Activated CD4-positive, alpha-beta T cell treated with anti-CD3 and anti-CD28 coated beads for 36 hours (primary cell): Measurements from ENCODE around the gene TAP1. TPM values are rescaled to one million over a fixed set of nuclear protein-coding genes. Genes with fewer than 3 reads are reported as not detected.
"Not testable (repeated sequence)": the region's sequence is repeated elsewhere in the genome, so short reads cannot be mapped to it uniquely, and the experiment has no call there.

Source experiments
- ATAC-seq: fragments of 200-7000 bp; cut with Tn5 transposase; one replicate; pipeline ENCODE4 v1.10.0; 2021; ENCODE audit warnings: mild to moderate bottlenecking, moderate library complexity
- CTCF ChIA-PET: fragments of 350-600 bp; sonication (Branson Sonifier 250); formaldehyde crosslinking; loops from one replicate; lab custom pipeline; 2021; ENCODE audit warnings: antibody characterized with exemption; lab: Charles Lee
- POLR2A ChIA-PET: fragments of 350-600 bp; sonication (Branson Sonifier 250); formaldehyde crosslinking; loops from one replicate; lab custom pipeline; 2021; ENCODE audit warnings: antibody characterized with exemption, inconsistent platforms; lab: Charles Lee
- DNase-seq: peaks from one replicate; pipeline ENCODE4 v3.0.0-alpha.2; 2020
- H3K27ac Mint-ChIP-seq: one replicate; pipeline ENCODE4 v1.8.0; 2021; ENCODE audit warnings: mixed read lengths
- H3K27me3 Mint-ChIP-seq: one replicate; pipeline ENCODE4 v1.8.0; 2021; ENCODE audit warnings: mixed read lengths
- H3K36me3 Mint-ChIP-seq: one replicate; pipeline ENCODE4 v1.8.0; 2021; ENCODE audit warnings: low read depth, mixed read lengths
- H3K4me1 Mint-ChIP-seq: one replicate; pipeline ENCODE4 v1.8.0; 2021; ENCODE audit warnings: mixed read lengths
- H3K4me3 Mint-ChIP-seq: one replicate; pipeline ENCODE4 v1.8.0; 2021; ENCODE audit warnings: mild to moderate bottlenecking, moderate library complexity, mixed read lengths
- H3K9me3 Mint-ChIP-seq: one replicate; pipeline ENCODE4 v1.8.0; 2021; ENCODE audit warnings: low read depth, mixed read lengths
- intact Hi-C, 2 experiments: fragments of 100-400 bp; cut with DNase I in 1 of 2; cut with micrococcal nuclease in 1 of 2; formaldehyde crosslinking; loops; one replicate each; pipeline versions ENCODE4 v1.14.2 to v1.15.1; 2022 to 2024; cut with DNase I, micrococcal nuclease
- total RNA-seq, 2 experiments: library from RNA; stranded (reverse); gene quantifications; one replicate each; pipeline ENCODE4 v1.2.3, GENCODE V29; 2021

The TAP1 gene
- total RNA-seq, 2 experiments from 2014 or later = 191 to 255 TPM

- no peaks in the 10 kb centered on the region for H3K9me3 Mint-ChIP-seq
- intact Hi-C loops = loop anchor here (1.0 to 2.0 kb wide), 4 partner anchors 67 to 99 kb away; partner anchors contain the start of gene HLA-DMA (in 2 of the 2)
- no peaks in the 10 kb centered on the region for H3K36me3 Mint-ChIP-seq
- no peak overlapping the region for H3K4me3 Mint-ChIP-seq
- DNase-seq = no peak
- H3K27ac Mint-ChIP-seq = no peak overlapping the region
- ChIA-PET CTCF (interaction anchor here (0.5 to 7.1 kb wide), 27 partner anchors 8 to 1004 kb away, joined by 3 to 115 read pairs (median 5); partner anchors contain the start of genes HLA-DMA, HLA-DMB and TAP2), POLR2A (no interaction called here)
- H3K4me1 Mint-ChIP-seq = peaks cover 10% of the 10 kb centered on the region
- H3K27me3 Mint-ChIP-seq = no peaks in the 10 kb centered on the region
- peak; percentile 55 for ATAC-seq
These were observed 32.3 kb upstream of the TAP1 start for GRCh38 chr6:32885698-32886286.

- H3K4me3 Mint-ChIP-seq = no peak overlapping the region
- peaks cover 10% of the 10 kb centered on the region for H3K4me1 Mint-ChIP-seq
- ChIA-PET CTCF (interaction anchor here (0.8 to 7.1 kb wide), 4 partner anchors 12 to 102 kb away, joined by 3 to 115 read pairs (median 6); no protein-coding TSS in a partner anchor), POLR2A (interaction anchor here (0.6 kb wide), 1 partner anchor 47 kb away, joined by 3 read pairs; no protein-coding TSS in a partner anchor)
- H3K36me3 Mint-ChIP-seq = peaks cover 6% of the 10 kb centered on the region
- intact Hi-C loops = loop anchor here in 1 of 2 experiments (2.0 kb wide), 1 partner anchor 69 kb away; the partner anchor contains the start of gene HLA-DMA
- no peak overlapping the region for H3K27ac Mint-ChIP-seq
- H3K27me3 Mint-ChIP-seq = peaks cover 3% of the 10 kb centered on the region
- DNase-seq = no peak
- no peaks in the 10 kb centered on the region for H3K9me3 Mint-ChIP-seq
- no peak for ATAC-seq
These were observed 30.3 kb upstream of the TAP1 start for GRCh38 chr6:32883789-32884188.

GRCh38 chr6:32882879-32883250, 29.4 kb upstream of the TAP1 start:
- Mint-ChIP-seq H3K27ac (no peak overlapping the region), H3K27me3 (peaks cover 3% of the 10 kb centered on the region), H3K9me3 (no peaks in the 10 kb centered on the region), H3K4me3 (no peak overlapping the region), H3K36me3 (peaks cover 6% of the 10 kb centered on the region), H3K4me1 (peaks cover 10% of the 10 kb centered on the region)
- ATAC-seq (peak; percentile 76), DNase-seq (no peak)
- ChIA-PET CTCF (interaction anchor here (0.6 to 7.1 kb wide), 8 partner anchors 10 to 103 kb away, joined by 3 to 115 read pairs (median 4); no protein-coding TSS in a partner anchor), POLR2A (interaction anchor here (0.6 to 1.0 kb wide), 2 partner anchors 48 to 89 kb away, joined by 3 read pairs; no protein-coding TSS in a partner anchor)
- intact Hi-C loops = no loop called here

GRCh38 chr6:32880962-32881361, 27.5 kb upstream of the TAP1 start:
- intact Hi-C loops, H3K9me3 Mint-ChIP-seq, POLR2A ChIA-PET, H3K36me3 Mint-ChIP-seq, ATAC-seq, DNase-seq, H3K4me3 Mint-ChIP-seq, H3K27me3 Mint-ChIP-seq, H3K27ac Mint-ChIP-seq: not testable (repeated sequence)
- CTCF ChIA-PET = interaction anchor here (0.6 to 2.3 kb wide), 7 partner anchors 9 to 104 kb away, joined by 3 to 10 read pairs (median 5); partner anchors contain the start of gene TAP2
- H3K4me1 Mint-ChIP-seq = peaks cover 15% of the 10 kb centered on the region

- H3K27me3 Mint-ChIP-seq = peaks cover 5% of the 10 kb centered on the region
- DNase-seq = no peak
- H3K36me3 Mint-ChIP-seq = peaks cover 6% of the 10 kb centered on the region
- H3K9me3 Mint-ChIP-seq = no peaks in the 10 kb centered on the region
- intact Hi-C loops = no loop called here
- no peak overlapping the region for H3K4me3 Mint-ChIP-seq
- no peak for ATAC-seq
- ChIA-PET CTCF (interaction anchor here (0.6 to 2.3 kb wide), 12 partner anchors 8 to 540 kb away, joined by 3 to 12 read pairs (median 5); partner anchors contain the start of gene TAP2), POLR2A (no interaction called here)
- no peak overlapping the region for H3K27ac Mint-ChIP-seq
- H3K4me1 Mint-ChIP-seq = peaks cover 15% of the 10 kb centered on the region
These were observed 26.2 kb upstream of the TAP1 start for GRCh38 chr6:32879691-32880090.

GRCh38 chr6:32876603-32877002, 23.1 kb upstream of the TAP1 start:
- intact Hi-C loops = no loop called here

GRCh38 chr6:32873947-32874346, 20.4 kb upstream of the TAP1 start:
- POLR2A ChIA-PET, H3K9me3 Mint-ChIP-seq, H3K4me1 Mint-ChIP-seq, DNase-seq, H3K27ac Mint-ChIP-seq, ATAC-seq, intact Hi-C loops, H3K4me3 Mint-ChIP-seq, H3K36me3 Mint-ChIP-seq: not testable (repeated sequence)
- peaks cover 12% of the 10 kb centered on the region for H3K27me3 Mint-ChIP-seq
- CTCF ChIA-PET = interaction anchor here (1.9 to 3.5 kb wide), 3 partner anchors 35 to 111 kb away, joined by 7 to 13 read pairs (median 9); partner anchors contain the start of gene TAP2

More at GRCh38 chr6:32876603-32877002, 23.1 kb upstream of the TAP1 start:
- POLR2A ChIA-PET = interaction anchor here (0.6 kb wide), 2 partner anchors 77 to 108 kb away, joined by 3 read pairs; no protein-coding TSS in a partner anchor
- DNase-seq (no peak), ATAC-seq (peak; percentile 44)
- H3K36me3 Mint-ChIP-seq = peaks cover 6% of the 10 kb centered on the region
- H3K4me1 Mint-ChIP-seq = peaks cover 5% of the 10 kb centered on the region
- CTCF ChIA-PET = interaction anchor here (0.6 to 2.7 kb wide), 7 partner anchors 8 to 108 kb away, joined by 4 to 16 read pairs (median 10); partner anchors contain the start of genes HLA-DMA and TAP2
- no peak overlapping the region for H3K27ac Mint-ChIP-seq
- H3K4me3 Mint-ChIP-seq = no peak overlapping the region
- H3K9me3 Mint-ChIP-seq = no peaks in the 10 kb centered on the region
- H3K27me3 Mint-ChIP-seq = peaks cover 11% of the 10 kb centered on the region

- H3K36me3 Mint-ChIP-seq = peaks cover 6% of the 10 kb centered on the region
- intact Hi-C loops = loop anchor here (1.0 to 5.0 kb wide), 7 partner anchors 14 to 456 kb away; partner anchors contain the start of genes PSMB9 (in 1 of the 2) and TAP2 (in 1 of the 2)
- ChIA-PET POLR2A (interaction anchor here (0.7 to 2.2 kb wide), 7 partner anchors 14 to 104 kb away, joined by 3 to 25 read pairs (median 4); partner anchors contain the start of genes PSMB9, TAP1 and TAP2), CTCF (interaction anchor here (0.6 to 10.0 kb wide), 70 partner anchors 9 to 780 kb away, joined by 3 to 253 read pairs (median 4); partner anchors contain the start of genes BRD2, HLA-DMA, HLA-DOB and HLA-DPA1)
- no peaks in the 10 kb centered on the region for H3K9me3 Mint-ChIP-seq
- peaks cover 35% of the 10 kb centered on the region for H3K4me1 Mint-ChIP-seq
- H3K4me3 Mint-ChIP-seq = no peak overlapping the region
- H3K27me3 Mint-ChIP-seq = peaks cover 8% of the 10 kb centered on the region
- ATAC-seq = peak; percentile 73
- DNase-seq = peak; percentile 92
- H3K27ac Mint-ChIP-seq = no peak overlapping the region
These were observed 14.8 kb upstream of the TAP1 start for GRCh38 chr6:32868257-32868788.

- peak; percentile 37 for ATAC-seq
- peaks cover 6% of the 10 kb centered on the region for H3K27me3 Mint-ChIP-seq
- H3K9me3 Mint-ChIP-seq = no peaks in the 10 kb centered on the region
- intact Hi-C loops = loop anchor here (1.0 to 5.0 kb wide), 7 partner anchors 13 to 455 kb away; partner anchors contain the start of genes PSMB9 (in 2 of the 2) and TAP2 (in 2 of the 2)
- H3K36me3 Mint-ChIP-seq = peaks cover 8% of the 10 kb centered on the region
- DNase-seq = no peak
- CTCF ChIA-PET = interaction anchor here (0.7 to 10.0 kb wide), 66 partner anchors 10 to 463 kb away, joined by 3 to 253 read pairs (median 5); partner anchors contain the start of genes BRD2, HLA-DMA, HLA-DOB and HLA-DQB2
- peaks cover 35% of the 10 kb centered on the region for H3K4me1 Mint-ChIP-seq
- POLR2A ChIA-PET = interaction anchor here (0.7 to 2.2 kb wide), 6 partner anchors 14 to 104 kb away, joined by 3 to 25 read pairs (median 6); partner anchors contain the start of genes PSMB9, TAP1 and TAP2
- no peak overlapping the region for H3K4me3 Mint-ChIP-seq
- H3K27ac Mint-ChIP-seq = peak overlapping the region; percentile 74
These were observed 14.2 kb upstream of the TAP1 start for GRCh38 chr6:32867554-32868256.

GRCh38 chr6:32867022-32867477, 13.5 kb upstream of the TAP1 start:
- Mint-ChIP-seq H3K4me1 (peaks cover 35% of the 10 kb centered on the region), H3K4me3 (no peak overlapping the region), H3K36me3 (peaks cover 8% of the 10 kb centered on the region), H3K27me3 (peaks cover 3% of the 10 kb centered on the region), H3K27ac (peak overlapping the region; percentile 74), H3K9me3 (no peaks in the 10 kb centered on the region)
- CTCF ChIA-PET = interaction anchor here (0.7 to 10.0 kb wide), 28 partner anchors 11 to 612 kb away, joined by 3 to 253 read pairs (median 9); partner anchors contain the start of genes BRD2, PSMB9, TAP1 and TAP2
- POLR2A ChIA-PET = interaction anchor here (1.8 to 2.2 kb wide), 2 partner anchors 13 to 29 kb away, joined by 10 to 25 read pairs; partner anchors contain the start of genes PSMB9, TAP1 and TAP2
- peak; percentile 40 for ATAC-seq
- DNase-seq = no peak
- intact Hi-C loops = loop anchor here in 1 of 2 experiments (1.0 to 5.0 kb wide), 3 partner anchors 13 to 455 kb away; partner anchors contain the start of genes PSMB9 and TAP2
